Stimulated activated naive CD8-positive, alpha-beta T cell treated with anti-CD3 and anti-CD28 coated beads, Interleukin-15, Interleukin-2, amounts not matched to agents 100 ng/mL and 50 ng/mL, for 24 hours (primary cell): ENCODE results near the gene PTRHD1.

Experiments
- H3K27ac Mint-ChIP-seq: one replicate; pipeline ENCODE4 v1.8.0; 2021; ENCODE audit warnings: mild to moderate bottlenecking, mixed read lengths
- H3K27me3 Mint-ChIP-seq: one replicate; pipeline ENCODE4 v1.8.0; 2021; ENCODE audit warnings: mixed read lengths
- H3K36me3 Mint-ChIP-seq: one replicate; pipeline ENCODE4 v1.8.0; 2021; ENCODE audit warnings: low read depth, mixed read lengths
- H3K4me1 Mint-ChIP-seq: one replicate; pipeline ENCODE4 v1.8.0; 2021; ENCODE audit warnings: low read depth, mixed read lengths
- H3K4me3 Mint-ChIP-seq: one replicate; pipeline ENCODE4 v1.8.0; 2021; ENCODE audit warnings: mild to moderate bottlenecking, mixed read lengths
- H3K9me3 Mint-ChIP-seq: one replicate; pipeline ENCODE4 v1.8.0; 2021; ENCODE audit warnings: mixed read lengths

Gene PTRHD1

DNA sequence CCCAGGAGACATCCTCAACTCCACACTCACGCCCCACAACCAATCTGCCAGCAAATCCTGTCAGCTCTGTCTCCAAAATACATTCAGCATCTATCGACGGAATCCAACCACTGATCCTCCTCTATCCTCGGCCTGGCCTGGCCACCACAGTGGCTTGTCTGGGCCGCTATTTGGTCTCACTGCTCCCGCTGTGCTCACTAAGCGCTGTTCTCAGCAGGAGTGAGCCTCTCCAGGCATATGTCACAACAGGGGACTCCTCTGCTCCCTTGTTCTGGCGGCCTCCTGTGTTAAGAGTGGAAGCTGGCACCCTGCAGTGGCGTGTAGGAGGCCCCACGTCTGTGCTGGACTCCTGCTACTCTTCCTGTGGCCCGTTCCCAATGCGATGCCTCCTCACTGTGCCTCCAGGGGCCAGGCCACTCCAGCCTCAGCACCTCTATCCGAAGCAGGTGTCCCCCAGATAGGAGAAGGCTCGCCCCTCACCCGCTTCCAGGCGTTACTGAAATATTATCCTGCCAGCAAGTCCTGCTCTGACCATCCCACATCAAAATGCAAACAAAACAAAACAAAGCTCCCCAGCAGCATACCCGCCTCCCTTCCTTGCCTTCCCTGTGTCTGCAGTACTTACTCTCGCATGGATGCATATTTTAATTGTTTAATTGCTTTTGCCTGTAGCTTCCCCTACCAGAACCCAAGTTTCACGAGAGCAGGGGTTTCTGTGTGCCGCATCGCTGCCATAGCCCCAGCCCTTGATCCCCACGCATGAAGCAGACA is 39.9 kb upstream of the PTRHD1 start:
- no peaks in the 10 kb centered on the region for H3K4me1 Mint-ChIP-seq
- no peak overlapping the region for H3K27ac Mint-ChIP-seq
- H3K36me3 Mint-ChIP-seq: peaks cover 26% of the 10 kb centered on the region
- H3K9me3 Mint-ChIP-seq: no peaks in the 10 kb centered on the region
- no peaks in the 10 kb centered on the region for H3K27me3 Mint-ChIP-seq
- no peak overlapping the region for H3K4me3 Mint-ChIP-seq

DNA sequence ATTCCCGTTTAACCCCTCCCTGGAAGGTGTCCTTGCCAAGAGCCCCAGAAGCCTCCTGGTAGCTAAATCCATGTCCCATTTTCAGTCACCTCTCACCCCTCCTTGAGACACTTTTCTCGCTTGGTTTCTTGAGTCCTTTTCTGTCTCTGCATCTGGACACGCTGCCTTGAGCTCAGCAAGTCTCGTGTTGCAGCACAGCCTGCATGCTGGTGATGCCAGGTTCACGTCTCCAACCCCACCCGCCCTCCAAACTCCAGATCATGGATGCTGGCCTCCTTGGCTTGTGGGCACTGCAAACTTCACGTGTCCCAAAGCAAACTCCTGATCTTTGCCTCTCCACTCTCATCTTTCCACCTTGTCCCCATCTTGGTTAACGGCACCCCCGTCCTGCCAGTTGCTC is 39.3 kb upstream of the PTRHD1 start:
- H3K27me3 Mint-ChIP-seq: no peaks in the 10 kb centered on the region

DNA sequence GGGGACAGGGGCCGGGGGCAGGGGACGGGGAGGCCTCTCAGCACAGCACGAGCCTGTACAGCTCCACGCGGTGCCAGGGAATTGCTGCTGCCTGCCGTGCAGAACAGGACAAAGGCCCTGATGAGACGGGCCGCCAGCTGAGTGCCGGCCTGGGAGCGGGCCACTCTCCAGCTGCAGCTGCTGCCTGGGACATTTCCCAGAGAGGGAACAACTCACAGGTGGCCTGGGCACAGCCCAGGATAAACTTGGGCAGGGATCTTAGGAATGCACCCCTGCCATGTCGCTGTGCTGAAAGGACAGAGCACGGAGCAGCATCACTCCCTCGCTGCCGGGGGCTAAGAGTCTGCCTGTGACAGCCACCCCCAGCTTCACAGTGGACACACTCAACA is 38.9 kb upstream of the PTRHD1 start:
- no peaks in the 10 kb centered on the region for H3K27me3 Mint-ChIP-seq
- no peak overlapping the region for H3K4me3 Mint-ChIP-seq
- H3K27ac Mint-ChIP-seq: no peak overlapping the region
- H3K9me3 Mint-ChIP-seq: no peaks in the 10 kb centered on the region
- H3K4me1 Mint-ChIP-seq: peaks cover 4% of the 10 kb centered on the region
- H3K36me3 Mint-ChIP-seq: peaks cover 27% of the 10 kb centered on the region

More for the DNA sequence above, 39.3 kb upstream of the PTRHD1 start:
- Mint-ChIP-seq H3K36me3 (peaks cover 30% of the 10 kb centered on the region), H3K4me1 (no peaks in the 10 kb centered on the region), H3K27ac (no peak overlapping the region), H3K9me3 (no peaks in the 10 kb centered on the region), H3K4me3 (no peak overlapping the region)

DNA sequence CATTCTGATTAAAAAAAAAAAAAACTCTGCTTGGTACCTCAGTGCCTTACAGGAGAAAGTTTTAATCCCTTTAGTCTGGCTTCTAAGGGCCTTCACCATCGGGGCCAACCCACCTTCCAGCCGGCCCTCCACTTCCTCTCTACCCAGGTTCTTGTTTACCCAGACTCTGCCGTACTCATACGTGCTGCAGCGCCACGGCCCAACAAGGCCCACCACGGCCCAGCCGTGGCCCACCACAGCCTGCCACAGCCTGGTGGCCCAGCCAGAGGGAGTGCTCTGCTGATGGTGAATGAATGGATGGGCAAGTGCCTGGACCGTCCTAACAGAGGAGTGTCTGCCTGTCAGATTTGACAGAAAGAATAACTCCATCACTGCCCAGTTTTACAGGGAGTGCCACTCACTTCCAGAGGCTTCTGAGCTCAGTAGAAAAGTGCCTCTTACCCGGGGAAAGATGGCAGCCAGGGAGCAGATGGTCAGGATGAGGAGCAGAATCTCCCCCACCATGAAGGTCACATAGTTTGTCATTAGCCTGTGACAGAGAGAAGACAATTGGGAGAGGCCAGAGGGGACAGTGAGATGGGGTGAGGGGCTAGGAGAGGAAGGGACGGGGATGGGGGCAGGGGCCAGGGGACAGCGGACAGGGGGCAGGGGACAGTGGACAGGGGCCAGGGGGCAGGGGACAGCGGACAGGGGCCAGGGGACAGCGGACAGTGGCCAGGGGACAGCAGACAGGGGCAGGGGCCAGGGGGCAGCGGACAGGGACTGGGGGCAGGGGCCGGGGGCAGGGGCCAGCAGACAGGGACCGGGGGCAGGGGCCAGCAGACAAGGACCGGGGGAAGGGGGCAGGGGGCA is 38.3 kb upstream of the PTRHD1 start:
- H3K4me1 Mint-ChIP-seq: peaks cover 11% of the 10 kb centered on the region
- H3K27ac Mint-ChIP-seq: no peak overlapping the region
- H3K27me3 Mint-ChIP-seq: no peaks in the 10 kb centered on the region
- H3K9me3 Mint-ChIP-seq: no peaks in the 10 kb centered on the region
- H3K4me3 Mint-ChIP-seq: no peak overlapping the region
- peaks cover 26% of the 10 kb centered on the region for H3K36me3 Mint-ChIP-seq

DNA sequence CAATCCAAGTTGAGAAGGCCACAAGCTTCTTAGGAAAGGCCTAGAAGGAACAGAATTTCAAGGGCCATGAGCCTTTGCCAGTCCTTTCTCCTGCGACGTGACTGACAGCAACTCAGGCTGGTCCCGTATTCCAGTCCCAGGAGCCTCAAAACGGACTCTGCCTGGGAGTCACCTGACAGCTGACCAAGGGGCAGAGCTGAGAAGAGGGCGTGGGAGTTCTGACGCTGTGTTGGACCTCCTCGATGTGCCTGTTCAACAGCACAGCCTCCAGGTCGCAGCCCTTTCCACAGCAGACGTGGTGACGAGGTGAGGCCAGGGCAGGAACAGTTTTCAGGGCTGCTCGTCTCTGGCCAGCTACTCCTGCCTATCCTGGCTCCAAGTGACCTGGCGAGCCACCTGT is 37.6 kb upstream of the PTRHD1 start:
- H3K4me3 Mint-ChIP-seq: no peak overlapping the region
- no peaks in the 10 kb centered on the region for H3K9me3 Mint-ChIP-seq
- H3K27ac Mint-ChIP-seq: no peak overlapping the region
- peaks cover 26% of the 10 kb centered on the region for H3K36me3 Mint-ChIP-seq
- no peaks in the 10 kb centered on the region for H3K27me3 Mint-ChIP-seq
- H3K4me1 Mint-ChIP-seq: peaks cover 17% of the 10 kb centered on the region

DNA sequence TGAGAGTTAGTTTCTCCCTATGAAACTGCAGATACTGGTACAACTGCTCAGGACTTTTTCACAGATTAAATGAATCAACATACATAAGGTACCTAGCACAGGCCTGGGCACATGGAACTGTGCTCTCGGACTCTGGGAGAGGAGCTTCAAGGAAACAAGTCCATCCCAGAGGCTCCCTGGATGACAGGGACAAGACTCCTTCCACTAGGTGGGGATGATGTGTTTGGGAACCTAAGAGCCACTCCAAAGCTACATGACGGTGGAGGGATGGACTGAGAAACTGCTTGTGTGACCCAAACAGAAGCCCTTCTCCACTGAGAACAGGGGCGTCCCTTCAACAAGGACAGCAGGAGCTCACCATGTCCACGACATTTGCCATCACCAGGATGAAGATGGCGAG is 37.2 kb upstream of the PTRHD1 start:
- Mint-ChIP-seq H3K27ac (no peak overlapping the region), H3K36me3 (peaks cover 28% of the 10 kb centered on the region), H3K4me3 (no peak overlapping the region), H3K27me3 (no peaks in the 10 kb centered on the region), H3K4me1 (peaks cover 21% of the 10 kb centered on the region), H3K9me3 (no peaks in the 10 kb centered on the region)

DNA sequence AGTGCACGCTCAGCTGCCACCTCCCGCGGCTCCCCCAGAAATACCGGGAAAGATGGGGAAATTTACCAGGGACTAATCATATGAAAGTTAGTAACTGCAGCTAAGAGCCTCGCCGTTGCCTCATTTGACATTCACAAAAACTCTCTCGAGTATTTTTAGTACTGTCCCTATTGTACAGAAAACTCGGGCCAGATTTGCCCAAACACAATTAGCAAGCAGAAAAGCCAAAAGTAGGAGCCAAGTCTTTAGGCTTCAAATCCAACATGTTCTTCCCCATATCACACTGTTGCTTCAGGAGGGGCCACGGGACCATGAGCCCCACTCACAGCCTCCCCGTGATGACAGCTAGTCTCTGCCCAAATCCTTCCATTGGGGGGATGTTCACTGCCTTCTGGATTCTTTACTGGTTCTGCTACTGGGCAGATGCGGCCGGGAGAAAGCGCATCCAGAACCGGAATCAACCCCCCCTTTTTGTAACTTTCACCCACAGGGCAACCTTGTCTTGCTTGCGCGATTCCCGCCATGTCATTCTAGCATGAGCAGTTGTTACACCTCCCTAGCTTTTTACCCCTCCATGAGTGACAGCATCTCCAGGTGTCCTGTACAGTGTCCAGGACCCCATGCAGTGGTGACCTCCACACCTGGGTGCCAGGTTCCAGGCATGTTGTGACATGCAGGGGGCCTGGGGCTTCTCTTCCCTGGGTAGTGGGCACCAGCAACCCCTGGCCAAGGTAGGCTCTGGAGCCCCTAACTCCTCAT is 35.2 kb upstream of the PTRHD1 start:
- Mint-ChIP-seq H3K4me1 (peaks cover 21% of the 10 kb centered on the region), H3K27me3 (no peaks in the 10 kb centered on the region), H3K9me3 (no peaks in the 10 kb centered on the region), H3K27ac (no peak overlapping the region), H3K36me3 (peaks cover 35% of the 10 kb centered on the region), H3K4me3 (no peak overlapping the region)

DNA sequence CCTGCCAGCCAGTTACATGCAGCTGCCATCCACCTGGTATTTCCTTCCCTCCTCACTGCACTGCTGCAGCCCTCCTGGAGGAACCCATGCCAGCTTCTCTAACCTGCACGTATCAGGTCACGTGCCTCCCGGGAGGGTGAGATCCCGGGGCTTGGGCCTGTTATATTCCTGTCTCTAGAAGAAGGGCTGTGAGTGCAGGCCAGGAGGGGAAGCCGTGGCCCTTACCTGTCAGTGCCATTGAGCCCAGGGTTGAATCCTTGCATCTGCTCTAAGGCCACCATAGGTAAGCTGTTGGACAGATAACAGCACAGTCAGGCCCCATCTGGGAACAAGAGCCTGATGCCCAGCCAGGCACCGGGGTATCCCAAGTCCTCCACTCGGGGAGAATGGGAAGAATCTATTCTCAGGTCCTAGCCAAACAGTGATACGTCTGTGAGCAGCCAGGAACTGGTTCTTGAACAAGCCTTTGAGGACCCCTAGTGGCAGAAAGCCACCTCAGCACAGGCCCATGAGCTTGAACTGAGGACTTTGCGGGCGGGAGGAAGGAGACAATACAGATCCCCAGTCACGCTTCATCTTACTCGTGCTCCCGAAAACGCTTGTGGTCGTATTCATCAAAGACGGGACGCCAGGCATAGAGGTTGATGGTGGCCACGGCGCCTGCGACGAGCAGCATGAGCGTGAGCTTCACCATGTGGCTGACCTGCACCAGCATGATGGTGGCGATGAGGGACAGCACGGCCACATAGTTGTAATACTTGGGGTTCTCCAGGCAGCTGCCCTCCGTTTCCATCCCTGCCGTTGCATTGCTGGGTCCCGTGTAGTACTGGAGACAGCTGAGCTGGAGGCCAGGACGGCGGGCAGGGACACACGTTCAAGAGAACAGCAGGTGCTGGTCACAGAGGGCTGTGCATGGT is 34.4 kb upstream of the PTRHD1 start:
- peaks cover 21% of the 10 kb centered on the region for H3K4me1 Mint-ChIP-seq
- H3K27me3 Mint-ChIP-seq: no peaks in the 10 kb centered on the region
- H3K9me3 Mint-ChIP-seq: no peaks in the 10 kb centered on the region
- H3K4me3 Mint-ChIP-seq: no peak overlapping the region
- no peak overlapping the region for H3K27ac Mint-ChIP-seq
- H3K36me3 Mint-ChIP-seq: peaks cover 43% of the 10 kb centered on the region

DNA sequence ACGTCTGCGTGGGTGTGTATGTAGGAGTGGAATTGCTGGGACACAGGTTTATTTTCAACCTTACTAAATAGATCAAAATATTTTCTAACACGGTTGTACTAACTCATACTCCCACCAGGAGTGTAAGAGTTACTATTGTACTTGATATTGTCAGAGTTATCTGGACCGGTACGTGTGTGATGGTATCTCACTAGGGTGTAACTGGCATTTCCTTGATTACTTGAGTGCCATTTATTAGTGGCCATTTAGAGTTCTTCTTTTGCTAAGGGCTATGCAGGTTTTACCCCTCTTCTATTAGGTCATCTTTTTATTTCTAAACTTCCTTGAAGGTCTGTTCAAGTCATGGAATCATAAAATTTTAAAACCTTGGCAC is 33.6 kb upstream of the PTRHD1 start:
- H3K4me1 Mint-ChIP-seq: peaks cover 21% of the 10 kb centered on the region
- H3K36me3 Mint-ChIP-seq: peaks cover 49% of the 10 kb centered on the region
- H3K4me3 Mint-ChIP-seq: no peak overlapping the region
- H3K27me3 Mint-ChIP-seq: no peaks in the 10 kb centered on the region
- no peaks in the 10 kb centered on the region for H3K9me3 Mint-ChIP-seq
- H3K27ac Mint-ChIP-seq: no peak overlapping the region

DNA sequence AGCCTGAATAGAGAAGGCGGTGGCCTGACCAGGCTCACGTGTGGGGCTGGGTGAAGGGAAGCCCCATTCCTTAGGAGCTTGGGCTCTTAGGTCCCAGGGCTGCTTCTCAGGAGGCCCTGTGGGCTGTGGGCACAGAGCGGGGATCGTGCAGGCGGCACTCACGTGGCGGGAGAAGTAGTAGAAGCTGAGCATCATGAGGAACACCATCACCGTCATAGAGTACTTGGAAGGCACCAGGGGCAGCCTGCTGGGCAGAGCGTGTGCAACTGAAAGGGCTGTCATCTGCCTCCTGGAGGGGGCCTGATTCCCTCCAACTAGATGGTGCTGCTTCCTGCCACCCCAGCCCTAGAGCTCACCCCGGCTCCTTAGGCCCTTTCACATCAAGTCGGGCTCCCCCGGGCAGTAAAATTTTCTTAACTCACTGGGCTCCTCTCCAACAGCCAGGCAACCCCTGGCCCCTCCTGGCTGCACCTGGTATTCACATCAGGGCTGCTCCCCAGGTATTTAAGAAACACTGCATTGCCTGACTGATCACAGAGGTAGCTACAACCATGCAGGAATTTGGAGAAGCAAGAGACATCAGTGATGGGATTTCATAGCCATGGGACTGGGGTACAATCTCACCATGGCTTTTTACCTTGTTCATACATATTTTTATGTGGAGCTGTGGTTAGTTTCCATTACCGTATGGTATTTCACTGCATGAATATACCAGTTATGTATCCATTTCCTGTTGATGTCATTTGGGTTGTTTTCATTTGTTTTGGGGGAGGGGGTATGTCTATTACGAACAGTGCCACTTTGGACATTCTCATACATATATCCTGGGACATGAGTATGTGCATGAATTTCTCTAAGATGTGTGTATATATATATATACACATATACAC is 32.9 kb upstream of the PTRHD1 start:
- Mint-ChIP-seq H3K4me1 (peaks cover 21% of the 10 kb centered on the region), H3K4me3 (no peak overlapping the region), H3K27ac (peak overlapping the region; percentile 70), H3K36me3 (peaks cover 56% of the 10 kb centered on the region), H3K9me3 (no peaks in the 10 kb centered on the region), H3K27me3 (no peaks in the 10 kb centered on the region)

DNA sequence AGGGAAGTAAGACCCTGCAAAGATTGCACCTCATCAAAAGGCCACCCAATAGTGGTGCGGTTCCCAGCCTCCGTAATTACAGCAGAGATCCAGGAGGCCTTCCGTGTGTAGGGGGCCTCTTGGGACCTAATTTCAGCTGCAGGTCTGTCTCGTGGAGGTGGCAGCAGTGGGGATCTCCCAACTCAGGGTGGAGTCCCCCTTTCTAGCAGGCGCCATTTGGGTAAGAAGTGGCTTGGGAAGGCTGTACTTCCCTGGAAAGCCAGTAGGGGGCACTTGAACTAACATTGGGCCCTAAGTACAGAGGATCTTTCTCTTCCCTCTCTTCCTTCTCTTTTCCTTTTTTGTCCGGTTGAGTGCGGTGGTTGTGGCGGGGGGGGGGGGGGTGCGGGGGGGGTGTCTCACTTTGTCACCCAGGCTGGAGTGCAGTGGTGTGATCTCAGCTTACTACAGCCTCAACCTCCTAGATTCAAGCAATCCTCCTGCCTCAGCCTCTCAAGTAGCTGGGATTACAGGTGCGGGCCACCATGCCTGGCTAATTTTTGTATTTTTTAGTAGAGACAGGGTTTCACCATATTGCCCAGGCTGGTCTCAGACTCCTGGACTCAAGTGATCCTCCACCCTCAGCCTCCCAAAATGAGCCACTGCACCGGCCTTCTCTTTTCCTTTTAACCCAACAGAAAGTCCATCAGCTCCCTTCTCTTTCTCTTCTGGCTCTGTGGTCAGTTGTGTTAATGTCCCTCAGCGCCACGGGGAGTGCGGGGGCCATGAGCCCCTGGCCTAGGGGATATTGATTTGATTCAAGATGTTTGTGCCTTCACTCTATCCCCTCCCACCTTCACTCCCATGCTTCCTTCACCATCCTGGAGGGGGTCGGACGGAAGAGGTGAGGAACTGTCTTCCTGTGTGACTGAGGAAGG is 32.0 kb upstream of the PTRHD1 start:
- Mint-ChIP-seq H3K27me3 (no peaks in the 10 kb centered on the region), H3K36me3 (peaks cover 62% of the 10 kb centered on the region), H3K4me3 (no peak overlapping the region), H3K4me1 (peaks cover 21% of the 10 kb centered on the region), H3K27ac (peak overlapping the region; percentile 26), H3K9me3 (no peaks in the 10 kb centered on the region)

DNA sequence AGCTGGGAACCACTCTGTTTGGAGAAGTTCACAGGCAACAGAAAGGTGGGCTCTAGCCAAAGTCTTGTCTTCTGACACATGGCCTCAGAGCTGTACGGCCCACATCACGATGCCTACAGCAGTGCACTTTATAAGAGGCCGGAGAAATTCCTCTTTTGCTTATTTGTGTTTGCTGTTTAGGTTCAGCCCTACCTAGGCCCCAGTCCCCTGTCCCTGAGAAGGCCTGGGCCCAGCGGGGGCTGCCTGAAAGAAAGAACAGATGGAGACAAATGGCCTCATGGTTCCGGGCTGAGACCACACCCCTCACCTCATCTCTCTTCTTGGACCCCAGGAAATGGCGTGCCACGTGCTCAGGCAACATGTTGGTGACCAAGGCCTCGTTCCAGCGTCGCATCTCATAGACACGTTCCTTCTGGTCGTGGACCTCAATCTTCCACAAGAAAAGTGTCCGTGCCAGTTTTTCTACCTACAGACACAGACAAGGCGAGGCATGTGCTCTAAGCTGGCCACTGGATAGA is 30.9 kb upstream of the PTRHD1 start:
- Mint-ChIP-seq H3K9me3 (no peaks in the 10 kb centered on the region), H3K27me3 (no peaks in the 10 kb centered on the region), H3K27ac (peak overlapping the region; percentile 36), H3K4me3 (no peak overlapping the region), H3K36me3 (peaks cover 69% of the 10 kb centered on the region), H3K4me1 (peaks cover 21% of the 10 kb centered on the region)
